ENCODE data around the gene PIGP. TPM values are rescaled to one million over a fixed set of nuclear protein-coding genes. Genes with fewer than 3 reads are reported as not detected.

Gene PIGP
- total and polyA plus RNA-seq, 10 of the 15 experiments (the other 5 are each of a cell fraction or from before 2014, with no cell fraction given) = 17.0 to 65.0 (median 29.5) TPM

DNA sequence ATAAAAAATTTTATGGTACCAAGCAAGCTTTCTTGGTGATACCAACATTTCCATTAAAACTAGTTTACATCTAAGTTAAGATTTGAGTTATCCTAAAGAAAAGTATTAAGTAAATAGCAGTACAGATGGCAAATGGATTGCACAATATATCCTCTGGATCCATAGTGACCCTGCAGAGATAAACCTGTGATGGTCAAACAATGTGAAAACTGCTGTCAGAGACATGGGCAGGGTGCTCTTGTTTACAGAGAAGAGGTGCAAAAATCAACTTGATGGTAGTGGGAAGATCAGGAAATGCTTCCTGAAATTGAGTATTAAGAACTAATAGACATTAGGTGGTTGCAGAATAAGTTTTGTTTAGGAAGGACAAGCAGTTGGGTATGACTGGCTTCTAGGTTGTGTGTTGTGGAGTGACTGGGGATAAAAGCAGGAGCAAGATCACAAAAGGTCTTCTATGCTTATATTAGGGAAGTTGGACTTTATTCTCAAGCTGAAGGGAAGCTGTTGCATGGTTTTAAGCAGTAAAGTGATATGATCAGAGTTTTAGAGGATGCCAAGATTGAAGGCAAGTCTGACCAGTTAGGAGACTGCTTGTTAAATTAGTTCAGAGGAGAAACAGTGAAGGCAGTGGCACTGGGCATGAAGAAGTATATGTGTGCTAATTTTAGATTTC, 10.1 kb upstream of the PIGP start (continued):
- TF ChIP-seq, protein P1, sequence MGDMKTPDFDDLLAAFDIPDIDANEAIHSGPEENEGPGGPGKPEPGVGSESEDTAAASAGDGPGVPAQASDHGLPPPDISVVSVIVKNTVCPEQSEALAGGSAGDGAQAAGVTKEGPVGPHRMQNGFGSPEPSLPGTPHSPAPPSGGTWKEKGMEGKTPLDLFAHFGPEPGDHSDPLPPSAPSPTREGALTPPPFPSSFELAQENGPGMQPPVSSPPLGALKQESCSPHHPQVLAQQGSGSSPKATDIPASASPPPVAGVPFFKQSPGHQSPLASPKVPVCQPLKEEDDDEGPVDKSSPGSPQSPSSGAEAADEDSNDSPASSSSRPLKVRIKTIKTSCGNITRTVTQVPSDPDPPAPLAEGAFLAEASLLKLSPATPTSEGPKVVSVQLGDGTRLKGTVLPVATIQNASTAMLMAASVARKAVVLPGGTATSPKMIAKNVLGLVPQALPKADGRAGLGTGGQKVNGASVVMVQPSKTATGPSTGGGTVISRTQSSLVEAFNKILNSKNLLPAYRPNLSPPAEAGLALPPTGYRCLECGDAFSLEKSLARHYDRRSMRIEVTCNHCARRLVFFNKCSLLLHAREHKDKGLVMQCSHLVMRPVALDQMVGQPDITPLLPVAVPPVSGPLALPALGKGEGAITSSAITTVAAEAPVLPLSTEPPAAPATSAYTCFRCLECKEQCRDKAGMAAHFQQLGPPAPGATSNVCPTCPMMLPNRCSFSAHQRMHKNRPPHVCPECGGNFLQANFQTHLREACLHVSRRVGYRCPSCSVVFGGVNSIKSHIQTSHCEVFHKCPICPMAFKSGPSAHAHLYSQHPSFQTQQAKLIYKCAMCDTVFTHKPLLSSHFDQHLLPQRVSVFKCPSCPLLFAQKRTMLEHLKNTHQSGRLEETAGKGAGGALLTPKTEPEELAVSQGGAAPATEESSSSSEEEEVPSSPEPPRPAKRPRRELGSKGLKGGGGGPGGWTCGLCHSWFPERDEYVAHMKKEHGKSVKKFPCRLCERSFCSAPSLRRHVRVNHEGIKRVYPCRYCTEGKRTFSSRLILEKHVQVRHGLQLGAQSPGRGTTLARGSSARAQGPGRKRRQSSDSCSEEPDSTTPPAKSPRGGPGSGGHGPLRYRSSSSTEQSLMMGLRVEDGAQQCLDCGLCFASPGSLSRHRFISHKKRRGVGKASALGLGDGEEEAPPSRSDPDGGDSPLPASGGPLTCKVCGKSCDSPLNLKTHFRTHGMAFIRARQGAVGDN (IDR thresholded peaks at IDR 0.05) = no peak
- TF ChIP-seq BRCA1 (IDR thresholded peaks at IDR 0.05; ENCODE audit: low read depth, low read length) = no peak
- no peak for TF ChIP-seq NFIC (IDR thresholded peaks at IDR 0.05; ENCODE audit: low read depth, low read length)

DNA sequence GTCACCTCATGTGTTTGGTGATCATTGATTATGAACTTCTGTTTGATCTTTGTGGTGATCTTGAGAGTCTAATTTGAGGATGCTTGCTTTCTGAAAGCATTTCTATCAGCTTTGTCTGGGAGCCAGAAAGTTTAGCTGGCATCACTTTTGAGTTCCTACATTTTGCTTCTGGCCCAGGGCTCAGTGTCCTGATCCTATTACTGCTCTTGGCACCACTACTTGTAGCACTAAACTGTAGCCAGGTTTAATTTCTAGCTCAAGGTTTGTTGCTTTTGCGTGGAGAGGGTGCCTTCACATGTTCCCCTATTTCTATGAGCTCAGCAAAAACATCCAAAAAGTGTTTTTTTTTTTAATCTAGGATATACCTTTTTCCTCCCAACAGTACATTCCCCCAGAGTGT, 9.5 kb upstream of the PIGP start:
- ChIA-PET POLR2A (interaction anchor here (1.7 kb wide), 1 partner anchor 10 kb away, joined by 3 read pairs; no protein-coding TSS in a partner anchor), SMC1A (ENCODE audit: uncharacterized antibody, unreplicated experiment) (interaction anchor here (0.8 to 1.1 kb wide), 3 partner anchors 10 to 145 kb away, joined by 3 to 6 read pairs (median 3); no protein-coding TSS in a partner anchor), CTCF (interaction anchor here (1.0 to 1.2 kb wide), 2 partner anchors 105 to 117 kb away, joined by 3 to 7 read pairs; no protein-coding TSS in a partner anchor), RAD21 (ENCODE audit: unreplicated experiment) (no interaction called here)
- Histone ChIP-seq H3K79me2 (ENCODE audit: control insufficient read depth, insufficient read depth, low read length) (peaks cover 47% of the 10 kb centered on the region), H3K4me2 (ENCODE audit: control insufficient read depth, insufficient read depth) (no peak overlapping the region), H3K9me3 (replicated peaks; ENCODE audit: control insufficient read depth, insufficient read depth, low read length) (no peaks in the 10 kb centered on the region), H4K20me1 (ENCODE audit: control insufficient read depth, insufficient read depth) (peaks cover under 1% of the 10 kb centered on the region; the same call in 1 of the 2 replicates), H3K4me1 (ENCODE audit: control insufficient read depth, insufficient read depth, low read length) (no peaks in the 10 kb centered on the region), H3K36me3 (ENCODE audit: control insufficient read depth in 2 of 2, insufficient read depth in 2 of 2, low read length in 1 of 2) (no peaks in the 10 kb centered on the region), H2AFZ (ENCODE audit: control insufficient read depth, low read depth, low read length) (no peak overlapping the region), H3K27me3 (replicated peaks in 1 of 2; ENCODE audit: control insufficient read depth in 2 of 2, insufficient read depth in 2 of 2, low read length in 1 of 2) (no peaks in the 10 kb centered on the region), H3K9ac (ENCODE audit: control insufficient read depth, insufficient read depth, low read length) (no peak overlapping the region), H3K4me3 (no peak overlapping the region), H3K27ac (ENCODE audit: control insufficient read depth, insufficient read depth) (no peak overlapping the region)
- ATAC-seq = no peak
- intact Hi-C loops (cut with micrococcal nuclease; ENCODE audit: unreplicated experiment) = no loop called here
- DNase-seq (ENCODE audit: low read depth, low spot score) = no peak
- in situ Hi-C loops (cut with MboI) = no loop called here
- BruUV-seq (replicated peaks) = no TSS peak
- FAIRE-seq = no peak
- TF ChIP-seq ZZZ3 (IDR thresholded peaks at IDR 0.05; ENCODE audit: control insufficient read depth, insufficient read length, low read depth) (no peak), RFX5 (IDR thresholded peaks at IDR 0.05; ENCODE audit: low read depth, low read length) (no peak), SMAD5 (IDR thresholded peaks at IDR 0.05; ENCODE audit: low read depth) (no peak), MEF2B (IDR thresholded peaks at IDR 0.05; ENCODE audit: partially characterized antibody, poor library complexity, severe bottlenecking) (no peak)
- TF ChIP-seq, protein P2, sequence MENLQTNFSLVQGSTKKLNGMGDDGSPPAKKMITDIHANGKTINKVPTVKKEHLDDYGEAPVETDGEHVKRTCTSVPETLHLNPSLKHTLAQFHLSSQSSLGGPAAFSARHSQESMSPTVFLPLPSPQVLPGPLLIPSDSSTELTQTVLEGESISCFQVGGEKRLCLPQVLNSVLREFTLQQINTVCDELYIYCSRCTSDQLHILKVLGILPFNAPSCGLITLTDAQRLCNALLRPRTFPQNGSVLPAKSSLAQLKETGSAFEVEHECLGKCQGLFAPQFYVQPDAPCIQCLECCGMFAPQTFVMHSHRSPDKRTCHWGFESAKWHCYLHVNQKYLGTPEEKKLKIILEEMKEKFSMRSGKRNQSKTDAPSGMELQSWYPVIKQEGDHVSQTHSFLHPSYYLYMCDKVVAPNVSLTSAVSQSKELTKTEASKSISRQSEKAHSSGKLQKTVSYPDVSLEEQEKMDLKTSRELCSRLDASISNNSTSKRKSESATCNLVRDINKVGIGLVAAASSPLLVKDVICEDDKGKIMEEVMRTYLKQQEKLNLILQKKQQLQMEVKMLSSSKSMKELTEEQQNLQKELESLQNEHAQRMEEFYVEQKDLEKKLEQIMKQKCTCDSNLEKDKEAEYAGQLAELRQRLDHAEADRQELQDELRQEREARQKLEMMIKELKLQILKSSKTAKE (IDR thresholded peaks at IDR 0.05; ENCODE audit: low read depth, poor library complexity, severe bottlenecking) = no peak
- WGBS (ENCODE audit: insufficient coverage, insufficient replicate concordance, low lambda C conversion rate, missing lambda C conversion rate) = 100% methylated on average over 1 of the region's 1 CpG
